Measurements from ENCODE around the gene ADAM15. TPM values are rescaled to one million over a fixed set of nuclear protein-coding genes. Genes with fewer than 3 reads are reported as not detected.

The ADAM15 gene
- total RNA-seq, 4 donors from 2014 or later = 135 to 194 (median 183) TPM

- no peaks in the 10 kb centered on the region for H3K9me3 ChIP-seq
- no peak for DNase-seq
- peaks cover 71 to 100% (median 83%) of the 10 kb centered on the region in 3 donors for H3K4me1 ChIP-seq
- WGBS, 2 donors = 50 to 72% methylated on average over 2 to 3 of the region's 3 CpGs
- no peak for TF ChIP-seq POLR2A (IDR thresholded peaks at IDR 0.05)
- TF ChIP-seq CTCF (IDR thresholded peaks at IDR 0.05) = no peak
- H3K4me3 ChIP-seq = peak overlapping the region in 3 of 4 donors; percentile 28 to 96 (median 61)
- peaks cover 16 to 55% (median 34%) of the 10 kb centered on the region in 3 donors for H3K36me3 ChIP-seq
- H3K27ac ChIP-seq = peak overlapping the region; percentile 97 to 99 (median 98)
- intact Hi-C loops (cut with DNase I) = no loop called here
- no peaks in the 10 kb centered on the region for H3K27me3 ChIP-seq
These were observed 38.1 kb upstream of the ADAM15 start for GRCh38 chr1:155012776-155013602.

GRCh38 chr1:155013632-155014031, 37.5 kb upstream of the ADAM15 start:
- WGBS, 2 donors = 27 to 43% methylated on average over 6 of the region's 8 CpGs
- intact Hi-C loops (cut with DNase I) = no loop called here

GRCh38 chr1:155014709-155015508, 36.2 kb upstream of the ADAM15 start:
- H3K4me1 ChIP-seq = peaks cover 86 to 100% (median 92%) of the 10 kb centered on the region in 3 donors

More at GRCh38 chr1:155013632-155014031, 37.5 kb upstream of the ADAM15 start:
- DNase-seq = no peak
- Histone ChIP-seq H3K4me3 (no peak overlapping the region), H3K9me3 (no peaks in the 10 kb centered on the region), H3K27ac (peak overlapping the region; percentile 97 to 99 (median 98)), H3K27me3 (no peaks in the 10 kb centered on the region), H3K4me1 (peaks cover 77 to 100% (median 90%) of the 10 kb centered on the region in 3 donors), H3K36me3 (peaks cover 16 to 61% (median 34%) of the 10 kb centered on the region in 3 donors)
- TF ChIP-seq CTCF (IDR thresholded peaks at IDR 0.05) (no peak), POLR2A (IDR thresholded peaks at IDR 0.05) (no peak)

GRCh38 chr1:155015527-155016230, 35.4 kb upstream of the ADAM15 start:
- no peak for TF ChIP-seq CTCF (IDR thresholded peaks at IDR 0.05)
- TF ChIP-seq POLR2A (IDR thresholded peaks at IDR 0.05) = no peak
- Histone ChIP-seq H3K4me1 (peaks cover 81 to 98% (median 86%) of the 10 kb centered on the region in 3 donors), H3K27ac (peak overlapping the region; percentile 85 to 99 (median 96)), H3K27me3 (no peaks in the 10 kb centered on the region), H3K36me3 (peaks cover 16 to 59% (median 32%) of the 10 kb centered on the region in 3 donors), H3K4me3 (no peak overlapping the region), H3K9me3 (no peaks in the 10 kb centered on the region)
- DNase-seq = no peak
- 43 to 53% methylated on average over 4 to 10 of the region's 16 CpGs for WGBS, 2 donors
- intact Hi-C loops (cut with DNase I) = no loop called here

More at GRCh38 chr1:155014709-155015508, 36.2 kb upstream of the ADAM15 start:
- WGBS, 2 donors = 60 to 88% methylated on average over 1 to 3 of the region's 31 CpGs
- Histone ChIP-seq H3K9me3 (no peaks in the 10 kb centered on the region), H3K4me3 (no peak overlapping the region), H3K27me3 (no peaks in the 10 kb centered on the region), H3K27ac (peak overlapping the region; percentile 85 to 99 (median 96)), H3K36me3 (peaks cover 16 to 65% (median 34%) of the 10 kb centered on the region in 3 donors)
- intact Hi-C loops (cut with DNase I) = no loop called here
- TF ChIP-seq POLR2A (IDR thresholded peaks at IDR 0.05) (no peak), CTCF (IDR thresholded peaks at IDR 0.05) (no peak)
- no peak for DNase-seq
